HepG2 (cell line): ENCODE results near the gene ZNF284. TPM values are rescaled to one million over a fixed set of nuclear protein-coding genes. Genes with fewer than 3 reads are reported as not detected.

Experiments
- GTF2F1 ChIP-seq: fragments of 150-350 bp; IDR thresholded peaks from 2 replicates; pipeline ENCODE4 v1.6.1; 2014; ENCODE audit warnings: low read length
- LCORL ChIP-seq, 2 experiments: fragments of 450-650 bp in 1 of 2; sonication (generic) in 1 of 2; formaldehyde crosslinking in 1 of 2; IDR thresholded peaks; 2 replicates each; pipeline versions ENCODE4 v1.5.0 to v1.6.1; 2017 to 2020; ENCODE audit warnings: antibody characterized with exemption in 1 of 2, missing genetic modification reagents in 1 of 2
- MEF2D ChIP-seq: sonication (generic); formaldehyde crosslinking; IDR thresholded peaks from 2 replicates; pipeline ENCODE4 v1.5.1; 2020; ENCODE audit warnings: mild to moderate bottlenecking, missing genetic modification reagents
- NKX3-1 ChIP-seq: sonication (generic); formaldehyde crosslinking; IDR thresholded peaks from 2 replicates; pipeline ENCODE4 v1.5.0; 2020; ENCODE audit warnings: missing genetic modification reagents
- POLR2AphosphoS5 ChIP-seq: IDR thresholded peaks from 2 replicates; pipeline ENCODE4 v1.6.1; 2012; ENCODE audit warnings: low read depth, low read length
- SNAI1 ChIP-seq: sonication (generic); formaldehyde crosslinking; IDR thresholded peaks from 2 replicates; pipeline ENCODE4 v1.5.0; 2020; ENCODE audit warnings: mild to moderate bottlenecking, missing genetic modification reagents, borderline replicate concordance
- SNAPC2 ChIP-seq: sonication (generic); formaldehyde crosslinking; IDR thresholded peaks from 2 replicates; pipeline ENCODE4 v1.8.1; 2022; ENCODE audit warnings: mild to moderate bottlenecking, missing genetic modification reagents
- STAG1 ChIP-seq: sonication (generic); formaldehyde crosslinking; IDR thresholded peaks from 2 replicates; pipeline ENCODE4 v1.4.0; 2020; ENCODE audit warnings: missing genetic modification reagents
- TAF1 ChIP-seq: sonication (generic); formaldehyde crosslinking; IDR thresholded peaks from 2 replicates; pipeline ENCODE4 v1.4.0; 2020; ENCODE audit warnings: missing genetic modification reagents
- TBX2 ChIP-seq: sonication (generic); formaldehyde crosslinking; IDR thresholded peaks from 2 replicates; pipeline ENCODE4 v1.5.0; 2020; ENCODE audit warnings: missing genetic modification reagents, mild to moderate bottlenecking, borderline replicate concordance
- WIZ ChIP-seq: sonication (generic); formaldehyde crosslinking; IDR thresholded peaks from 2 replicates; pipeline ENCODE4 v1.5.1; 2020; ENCODE audit warnings: mild to moderate bottlenecking, missing genetic modification reagents
- ZNF280D ChIP-seq: sonication (generic); formaldehyde crosslinking; IDR thresholded peaks from 2 replicates; pipeline ENCODE4 v1.5.1; 2020; ENCODE audit warnings: mild to moderate bottlenecking, missing genetic modification reagents
- ZNF331 ChIP-seq: sonication (generic); formaldehyde crosslinking; IDR thresholded peaks from 2 replicates; pipeline ENCODE4 v1.4.0; 2020; ENCODE audit warnings: missing genetic modification reagents
- ZNF333 ChIP-seq: sonication (generic); formaldehyde crosslinking; IDR thresholded peaks from 2 replicates; pipeline ENCODE4 v1.4.0; 2020; ENCODE audit warnings: mild to moderate bottlenecking, missing genetic modification reagents, borderline replicate concordance
- ZNF501 ChIP-seq: sonication (generic); formaldehyde crosslinking; IDR thresholded peaks from 2 replicates; pipeline ENCODE4 v1.5.1; 2020; ENCODE audit warnings: mild to moderate bottlenecking, moderate library complexity, missing genetic modification reagents
- ZNF710 ChIP-seq: sonication (generic); formaldehyde crosslinking; IDR thresholded peaks from 2 replicates; pipeline ENCODE4 v1.5.0; 2020; ENCODE audit warnings: mild to moderate bottlenecking, missing genetic modification reagents, borderline replicate concordance
- ZNF724P ChIP-seq: sonication (generic); formaldehyde crosslinking; IDR thresholded peaks from 2 replicates; pipeline ENCODE4 v1.8.0; 2022; ENCODE audit warnings: missing genetic modification reagents, borderline replicate concordance
- ZNF878 ChIP-seq: sonication (generic); formaldehyde crosslinking; IDR thresholded peaks from 2 replicates; pipeline ENCODE4 v1.8.1; 2023; ENCODE audit warnings: mild to moderate bottlenecking, missing genetic modification reagents, moderate library complexity
- polyA plus RNA-seq, 8 experiments: library from polyadenylated mRNA; depleted of rRNA in 3 of 8; stranded (reverse) in 7 of 8; unstranded in 1 of 8; fragments of >200 nt; fragmentation: Illumina TruSeq in 4 of 8; extraction: Trizol in 4 of 8; gene quantifications; 2 replicates each; pipeline versions ENCODE4 v1.2.1 to v1.2.3, GENCODE V29; 2011 to 2016; ENCODE audit warnings: low read depth in 4 of 8, missing spikeins in 1 of 8, mixed read lengths in 1 of 8; ENCODE audit not compliant: insufficient read depth in 1 of 8
- total RNA-seq, 5 experiments: library from RNA; depleted of rRNA; stranded (reverse); fragments of >200 nt; fragmentation: Illumina TruSeq; extraction: Trizol; gene quantifications; 2 replicates each; pipeline ENCODE4 v1.2.3, GENCODE V29; 2016; ENCODE audit warnings: low read depth in 1 of 5
- TF ChIP-seq, protein P1 (sequence below): IDR thresholded peaks from 2 replicates; pipeline ENCODE4 v1.6.1; 2016; ENCODE audit warnings: missing genetic modification reagents, missing compliant biosample characterization
- TF ChIP-seq, protein P2 (sequence below): sonication (generic); formaldehyde crosslinking; IDR thresholded peaks from 2 replicates; pipeline ENCODE4 v1.4.0; 2020; ENCODE audit warnings: low read depth, missing genetic modification reagents

Gene ZNF284
- total and polyA plus RNA-seq, 2 of the 13 experiments (the other 11 are each of a cell fraction or from before 2014, with no cell fraction given): 1.2 to 2.3 TPM

- TF ChIP-seq POLR2AphosphoS5 (peak; percentile 64; the same call in 1 of the 2 replicates), MEF2D (0 out of 2 replicates have a peak, but pooled peaks have one; percentile 35), LCORL (IDR thresholded peaks at IDR 0.05) (no peak), LCORL (CRISPR knock-in tag; IDR thresholded peaks at IDR 0.05) (0 out of 2 replicates have a peak, but pooled peaks have one; percentile 50), ZNF878 (CRISPR knock-in tag) (no peak), SNAI1 (CRISPR knock-in tag) (0 out of 2 replicates have a peak, but pooled peaks have one; percentile 57), SNAPC2 (CRISPR knock-in tag) (no peak), WIZ (CRISPR knock-in tag) (no peak), TAF1 (0 out of 2 replicates have a peak, but pooled peaks have one; percentile 30), TBX2 (CRISPR knock-in tag) (no peak), ZNF331 (0 out of 2 replicates have a peak, but pooled peaks have one; percentile 11), GTF2F1 (no peak), STAG1 (CRISPR knock-in tag) (no peak), ZNF501 (CRISPR knock-in tag) (peak; percentile 49), NKX3-1 (no peak), ZNF333 (no peak), ZNF724P (no peak), ZNF280D (CRISPR knock-in tag) (no peak), ZNF710 (CRISPR knock-in tag) (no peak)
- TF ChIP-seq, protein P1, sequence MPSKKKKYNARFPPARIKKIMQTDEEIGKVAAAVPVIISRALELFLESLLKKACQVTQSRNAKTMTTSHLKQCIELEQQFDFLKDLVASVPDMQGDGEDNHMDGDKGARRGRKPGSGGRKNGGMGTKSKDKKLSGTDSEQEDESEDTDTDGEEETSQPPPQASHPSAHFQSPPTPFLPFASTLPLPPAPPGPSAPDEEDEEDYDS (CRISPR knock-in tag): peak; percentile 65; the same call in 1 of the 2 replicates
- TF ChIP-seq, protein P2, sequence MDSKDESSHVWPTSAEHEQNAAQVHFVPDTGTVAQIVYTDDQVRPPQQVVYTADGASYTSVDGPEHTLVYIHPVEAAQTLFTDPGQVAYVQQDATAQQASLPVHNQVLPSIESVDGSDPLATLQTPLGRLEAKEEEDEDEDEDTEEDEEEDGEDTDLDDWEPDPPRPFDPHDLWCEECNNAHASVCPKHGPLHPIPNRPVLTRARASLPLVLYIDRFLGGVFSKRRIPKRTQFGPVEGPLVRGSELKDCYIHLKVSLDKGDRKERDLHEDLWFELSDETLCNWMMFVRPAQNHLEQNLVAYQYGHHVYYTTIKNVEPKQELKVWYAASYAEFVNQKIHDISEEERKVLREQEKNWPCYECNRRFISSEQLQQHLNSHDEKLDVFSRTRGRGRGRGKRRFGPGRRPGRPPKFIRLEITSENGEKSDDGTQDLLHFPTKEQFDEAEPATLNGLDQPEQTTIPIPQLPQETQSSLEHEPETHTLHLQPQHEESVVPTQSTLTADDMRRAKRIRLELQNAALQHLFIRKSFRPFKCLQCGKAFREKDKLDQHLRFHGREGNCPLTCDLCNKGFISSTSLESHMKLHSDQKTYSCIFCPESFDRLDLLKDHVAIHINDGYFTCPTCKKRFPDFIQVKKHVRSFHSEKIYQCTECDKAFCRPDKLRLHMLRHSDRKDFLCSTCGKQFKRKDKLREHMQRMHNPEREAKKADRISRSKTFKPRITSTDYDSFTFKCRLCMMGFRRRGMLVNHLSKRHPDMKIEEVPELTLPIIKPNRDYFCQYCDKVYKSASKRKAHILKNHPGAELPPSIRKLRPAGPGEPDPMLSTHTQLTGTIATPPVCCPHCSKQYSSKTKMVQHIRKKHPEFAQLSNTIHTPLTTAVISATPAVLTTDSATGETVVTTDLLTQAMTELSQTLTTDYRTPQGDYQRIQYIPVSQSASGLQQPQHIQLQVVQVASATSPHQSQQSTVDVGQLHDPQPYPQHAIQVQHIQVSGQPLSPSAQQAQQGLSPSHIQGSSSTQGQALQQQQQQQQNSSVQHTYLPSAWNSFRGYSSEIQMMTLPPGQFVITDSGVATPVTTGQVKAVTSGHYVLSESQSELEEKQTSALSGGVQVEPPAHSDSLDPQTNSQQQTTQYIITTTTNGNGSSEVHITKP (CRISPR knock-in tag): no peak
These were observed 47.1 kb upstream of the ZNF284 start (continued) for GRCh38 chr19:44024900-44025216.
